ENCODE measurements around the gene TSPOAP1.

- TF ChIP-seq POLR2A (IDR thresholded peaks at IDR 0.05; ENCODE audit: low read depth, low read length) (no peak), POLR2AphosphoS5 (IDR thresholded peaks at IDR 0.05; ENCODE audit: low read depth, low read length) (no peak)
These were observed 43.8 kb downstream of the TSPOAP1 start for GRCh38 chr17:58284613-58285421.

Measured in GM12892 (cell line).